Panc1 (cell line): ENCODE data around the gene TEX22. TPM values are rescaled to one million over a fixed set of nuclear protein-coding genes. Genes with fewer than 3 reads are reported as not detected.

Experiments
- ATAC-seq: fragments of 200-7000 bp; cut with Tn5 transposase; 2 replicates; pipeline ENCODE4 v1.9.1; 2020; ENCODE audit warnings: mild to moderate bottlenecking, moderate library complexity
- BruUV-seq: library from RNA; stranded (reverse); fragments of 400-500 nt; replicated peaks from 2 replicates; lab custom pipeline; 2021; lab: Mats Ljungman, UMichigan
- CTCF ChIA-PET: fragments of 300-600 bp; sonication (Branson Sonifier 250); formaldehyde crosslinking; loops from one replicate; lab custom pipeline; 2022; ENCODE audit warnings: antibody characterized with exemption; lab: Charles Lee
- POLR2A ChIA-PET: fragments of 300-600 bp; sonication (Branson Sonifier 250); formaldehyde crosslinking; loops from one replicate; lab custom pipeline; 2022; ENCODE audit warnings: antibody characterized with exemption; lab: Charles Lee
- DNase-seq: peaks from one replicate; pipeline ENCODE4 v3.0.0-alpha.2; 2010; ENCODE audit warnings: low read depth, low spot score
- H3K27ac ChIP-seq: 2 replicates; pipeline ENCODE4 v1.5.1; 2011; ENCODE audit warnings: mild to moderate bottlenecking, low read length, inconsistent platforms
- H3K27me3 ChIP-seq: fragments of 200-500 bp; sonication (Bioruptor generic); 2 replicates; pipeline ENCODE4 v1.6.0; 2014; ENCODE audit warnings: low read length, inconsistent platforms; ENCODE audit not compliant: control insufficient read depth, insufficient read depth
- H3K36me3 ChIP-seq: fragments of 200-500 bp; sonication (Bioruptor generic); 2 replicates; pipeline ENCODE4 v1.5.1; 2014; ENCODE audit warnings: inconsistent platforms, mild to moderate bottlenecking, low read length, moderate library complexity; ENCODE audit not compliant: control insufficient read depth, insufficient read depth
- H3K4me1 ChIP-seq: 2 replicates; pipeline ENCODE4 v1.5.1; 2011; ENCODE audit warnings: inconsistent platforms, mild to moderate bottlenecking, low read length, moderate library complexity; ENCODE audit not compliant: control insufficient read depth, insufficient read depth
- H3K4me3 ChIP-seq, 2 experiments: 2 replicates each; pipeline ENCODE4 v1.5.1; 2011 to 2012; ENCODE audit warnings: low read depth in 2 of 2, low read length in 2 of 2, mild to moderate bottlenecking in 2 of 2, inconsistent platforms in 1 of 2, moderate library complexity in 1 of 2
- H3K9me3 ChIP-seq: fragments of 200-500 bp; sonication (Bioruptor generic); 2 replicates; pipeline ENCODE4 v1.5.1; 2014; ENCODE audit warnings: low read depth, mild to moderate bottlenecking, inconsistent platforms, low read length, moderate library complexity; ENCODE audit not compliant: control insufficient read depth, insufficient read depth
- CTCF ChIP-seq: fragments of 450-650 bp; IDR thresholded peaks from 2 replicates; pipeline ENCODE4 v1.5.1; 2017; ENCODE audit warnings: mild to moderate bottlenecking
- POLR2AphosphoS5 ChIP-seq: IDR thresholded peaks from 2 replicates; pipeline ENCODE4 v1.6.1; 2012; ENCODE audit warnings: mild to moderate bottlenecking, low read depth, low read length, moderate library complexity
- REST ChIP-seq, 2 experiments: IDR thresholded peaks; 2 replicates each; pipeline ENCODE4 v1.6.1; 2011 to 2012; ENCODE audit warnings: low read depth in 2 of 2, control low read depth in 1 of 2, low read length in 1 of 2, mild to moderate bottlenecking in 1 of 2, moderate library complexity in 1 of 2; ENCODE audit not compliant: insufficient read depth in 1 of 2
- SIN3A ChIP-seq: IDR thresholded peaks from 2 replicates; pipeline ENCODE4 v1.6.1; 2012; ENCODE audit warnings: low read depth, mild to moderate bottlenecking, low read length, moderate library complexity, borderline replicate concordance; ENCODE audit not compliant: insufficient read depth
- TCF7L2 ChIP-seq: IDR thresholded peaks from 2 replicates; pipeline ENCODE4 v1.6.1; 2011; ENCODE audit warnings: mild to moderate bottlenecking, low read depth, low read length, inconsistent platforms
- in situ Hi-C: cut with HindIII; loops from 2 replicates; pipeline ENCODE4 v1.10.0; 2016; ENCODE audit warnings: low sequenced_read_pairs, low pct_unique_long_range_greater_than_20kb
- intact Hi-C: fragments of 100-400 bp; cut with micrococcal nuclease; formaldehyde crosslinking; loops from one replicate; pipeline ENCODE4 v1.10.0; 2022; ENCODE audit not compliant: unreplicated experiment
- total RNA-seq: library from RNA; stranded (reverse); gene quantifications from one replicate; pipeline ENCODE4 v1.2.1, GENCODE V29; 2021; ENCODE audit not compliant: unreplicated experiment

The TEX22 gene
- total RNA-seq, 1 experiment from 2014 or later = 2.9 TPM

GRCh38 chr14:105388976-105389375 lies 9.4 kb upstream of the TEX22 start:
- TF ChIP-seq SIN3A (no peak), CTCF (no peak), TCF7L2 (no peak), REST (IDR thresholded peaks at IDR 0.05; ENCODE audit: insufficient read depth in 1 of 2, low read depth in 2 of 2, low read length in 1 of 2) (no peak), POLR2AphosphoS5 (no peak)
- in situ Hi-C loops = no loop called here
- ATAC-seq = no peak
- no TSS peak for BruUV-seq
- no peaks in the 10 kb centered on the region for H3K27me3 ChIP-seq
- no peak overlapping the region for H3K27ac ChIP-seq
- POLR2A ChIA-PET = no interaction called here
- no peak for DNase-seq
- intact Hi-C loops = no loop called here
- H3K36me3 ChIP-seq = no peaks in the 10 kb centered on the region
- H3K9me3 ChIP-seq = no peaks in the 10 kb centered on the region
- CTCF ChIA-PET = no interaction called here
- no peaks in the 10 kb centered on the region for H3K4me1 ChIP-seq
- no peak overlapping the region for H3K4me3 ChIP-seq

- no peaks in the 10 kb centered on the region for H3K4me1 ChIP-seq
- no peak for ATAC-seq
- ChIA-PET POLR2A (no interaction called here), CTCF (no interaction called here)
- no peak overlapping the region for H3K27ac ChIP-seq
- no peaks in the 10 kb centered on the region for H3K27me3 ChIP-seq
- no TSS peak for BruUV-seq
- no peak overlapping the region for H3K4me3 ChIP-seq
- TF ChIP-seq REST (IDR thresholded peaks at IDR 0.05; ENCODE audit: insufficient read depth in 1 of 2, low read depth in 2 of 2, low read length in 1 of 2) (no peak), TCF7L2 (no peak)
- no peaks in the 10 kb centered on the region for H3K36me3 ChIP-seq
- H3K9me3 ChIP-seq = no peaks in the 10 kb centered on the region
- DNase-seq = no peak
- in situ Hi-C loops (no loop called here), intact Hi-C loops (no loop called here)
Observed at GRCh38 chr14:105389534-105389933, 8.8 kb upstream of the TEX22 start.
